Measurements from ENCODE around the gene PRKCI. TPM values are rescaled to one million over a fixed set of nuclear protein-coding genes. Genes with fewer than 3 reads are reported as not detected.
A peak's percentile ranks its signal among the peaks of the same experiment; 100 is the strongest.
"Not testable (repeated sequence)": the region's sequence is repeated elsewhere in the genome, so short reads cannot be mapped to it uniquely, and the experiment has no call there.

PRKCI gene
- total RNA-seq, 1 donor: 69.1 TPM

GRCh38 chr3:170330366-170330765 is 108.1 kb downstream of the PRKCI start:
- no peaks in the 10 kb centered on the region for H3K9me3 ChIP-seq (ENCODE audit: low read depth, low read length)
- no peaks in the 10 kb centered on the region for H3K27me3 ChIP-seq (ENCODE audit: insufficient read depth, low read length)
- H3K4me3 ChIP-seq (ENCODE audit: insufficient read depth, low read length): no peak overlapping the region
- no peaks in the 10 kb centered on the region for H3K36me3 ChIP-seq (ENCODE audit: insufficient read depth, low read length)
- H3K4me2 ChIP-seq (ENCODE audit: insufficient read depth, low read length): no peak overlapping the region
- no peaks in the 10 kb centered on the region for H3K4me1 ChIP-seq (ENCODE audit: insufficient read depth, low read length)
- no peaks in the 10 kb centered on the region for H4K20me1 ChIP-seq (ENCODE audit: insufficient read depth, low read length)
- no peak for TF ChIP-seq CTCF (IDR thresholded peaks at IDR 0.05; ENCODE audit: extremely low read depth, low read depth, low read length)
- no peak overlapping the region for H2AFZ ChIP-seq (ENCODE audit: low read length)
- H3K27ac ChIP-seq (ENCODE audit: low read depth, low read length): no peak overlapping the region
- no peaks in the 10 kb centered on the region for H3K79me2 ChIP-seq (ENCODE audit: insufficient read depth, low read length)
- peak; percentile 56 for DNase-seq (ENCODE audit: insufficient read length, low spot score, missing footprints)

GRCh38 chr3:170331143-170331542 is 108.9 kb downstream of the PRKCI start:
- Histone ChIP-seq H3K4me1 (ENCODE audit: insufficient read depth, low read length) (no peaks in the 10 kb centered on the region), H3K27me3 (ENCODE audit: insufficient read depth, low read length) (no peaks in the 10 kb centered on the region), H3K4me3 (ENCODE audit: insufficient read depth, low read length) (no peak overlapping the region), H3K4me2 (ENCODE audit: insufficient read depth, low read length) (no peak overlapping the region), H3K9me3 (ENCODE audit: low read depth, low read length) (no peaks in the 10 kb centered on the region), H3K79me2 (ENCODE audit: insufficient read depth, low read length) (no peaks in the 10 kb centered on the region), H2AFZ (ENCODE audit: low read length) (no peak overlapping the region), H3K36me3 (ENCODE audit: insufficient read depth, low read length) (no peaks in the 10 kb centered on the region), H4K20me1 (ENCODE audit: insufficient read depth, low read length) (no peaks in the 10 kb centered on the region), H3K27ac (ENCODE audit: low read depth, low read length) (no peak overlapping the region)
- DNase-seq (ENCODE audit: insufficient read length, low spot score, missing footprints): no peak
- no peak for TF ChIP-seq CTCF (IDR thresholded peaks at IDR 0.05; ENCODE audit: extremely low read depth, low read depth, low read length)

GRCh38 chr3:170337420-170337819 is 115.2 kb downstream of the PRKCI start:
- Histone ChIP-seq H4K20me1 (ENCODE audit: insufficient read depth, low read length) (no peaks in the 10 kb centered on the region), H2AFZ (ENCODE audit: low read length) (no peak overlapping the region), H3K9me3 (ENCODE audit: low read depth, low read length) (no peaks in the 10 kb centered on the region), H3K27me3 (ENCODE audit: insufficient read depth, low read length) (no peaks in the 10 kb centered on the region), H3K79me2 (ENCODE audit: insufficient read depth, low read length) (no peaks in the 10 kb centered on the region), H3K36me3 (ENCODE audit: insufficient read depth, low read length) (no peaks in the 10 kb centered on the region), H3K4me2 (ENCODE audit: insufficient read depth, low read length) (no peak overlapping the region), H3K4me3 (ENCODE audit: insufficient read depth, low read length) (no peak overlapping the region), H3K4me1 (ENCODE audit: insufficient read depth, low read length) (no peaks in the 10 kb centered on the region), H3K27ac (ENCODE audit: low read depth, low read length) (no peak overlapping the region)
- TF ChIP-seq CTCF (IDR thresholded peaks at IDR 0.05; ENCODE audit: extremely low read depth, low read depth, low read length): no peak
- no peak for DNase-seq (ENCODE audit: insufficient read length, low spot score, missing footprints)

GRCh38 chr3:170338690-170339340 is 116.6 kb downstream of the PRKCI start:
- Histone ChIP-seq H3K9me3 (ENCODE audit: low read depth, low read length) (no peaks in the 10 kb centered on the region), H3K79me2 (ENCODE audit: insufficient read depth, low read length) (no peaks in the 10 kb centered on the region), H3K4me2 (ENCODE audit: insufficient read depth, low read length) (no peak overlapping the region), H3K4me3 (ENCODE audit: insufficient read depth, low read length) (no peak overlapping the region), H3K27me3 (ENCODE audit: insufficient read depth, low read length) (no peaks in the 10 kb centered on the region), H3K27ac (ENCODE audit: low read depth, low read length) (no peak overlapping the region), H3K4me1 (ENCODE audit: insufficient read depth, low read length) (no peaks in the 10 kb centered on the region), H2AFZ (ENCODE audit: low read length) (no peak overlapping the region), H3K36me3 (ENCODE audit: insufficient read depth, low read length) (no peaks in the 10 kb centered on the region), H4K20me1 (ENCODE audit: insufficient read depth, low read length) (no peaks in the 10 kb centered on the region)
- no peak for TF ChIP-seq CTCF (IDR thresholded peaks at IDR 0.05; ENCODE audit: extremely low read depth, low read depth, low read length)
- DNase-seq (ENCODE audit: insufficient read length, low spot score, missing footprints): no peak

- DNase-seq (ENCODE audit: insufficient read length, low spot score, missing footprints); H3K27ac ChIP-seq (ENCODE audit: low read depth, low read length); H3K4me1 ChIP-seq (ENCODE audit: insufficient read depth, low read length); H3K4me2 ChIP-seq (ENCODE audit: insufficient read depth, low read length); H4K20me1 ChIP-seq (ENCODE audit: insufficient read depth, low read length); H3K27me3 ChIP-seq (ENCODE audit: insufficient read depth, low read length); H3K4me3 ChIP-seq (ENCODE audit: insufficient read depth, low read length); H3K79me2 ChIP-seq (ENCODE audit: insufficient read depth, low read length); H2AFZ ChIP-seq (ENCODE audit: low read length); H3K9me3 ChIP-seq (ENCODE audit: low read depth, low read length); H3K36me3 ChIP-seq (ENCODE audit: insufficient read depth, low read length): not testable (repeated sequence)
These were observed 120.0 kb downstream of the PRKCI start for GRCh38 chr3:170342273-170342672.

GRCh38 chr3:170343859-170344258 is 121.6 kb downstream of the PRKCI start:
- not testable (repeated sequence) for H3K9me3 ChIP-seq (ENCODE audit: low read depth, low read length)

More at GRCh38 chr3:170343859-170344258, 121.6 kb downstream of the PRKCI start:
- not testable (repeated sequence) for H3K27ac ChIP-seq (ENCODE audit: low read depth, low read length); H3K4me1 ChIP-seq (ENCODE audit: insufficient read depth, low read length); H4K20me1 ChIP-seq (ENCODE audit: insufficient read depth, low read length); H3K4me3 ChIP-seq (ENCODE audit: insufficient read depth, low read length); H3K79me2 ChIP-seq (ENCODE audit: insufficient read depth, low read length); H2AFZ ChIP-seq (ENCODE audit: low read length); H3K27me3 ChIP-seq (ENCODE audit: insufficient read depth, low read length); H3K4me2 ChIP-seq (ENCODE audit: insufficient read depth, low read length); H3K36me3 ChIP-seq (ENCODE audit: insufficient read depth, low read length)
- peak; percentile 54 for DNase-seq (ENCODE audit: insufficient read length, low spot score, missing footprints)
